NT2/D1 (cell line): ENCODE results near the gene AREG.

Experiments
- SUZ12 ChIP-seq: IDR thresholded peaks from 2 replicates; pipeline ENCODE4 v1.6.1; 2011; ENCODE audit not compliant: insufficient read length, insufficient read depth; ENCODE audit errors: extremely low read depth
- YY1 ChIP-seq: IDR thresholded peaks from 2 replicates; pipeline ENCODE4 v1.6.1; 2011; ENCODE audit not compliant: insufficient read length, insufficient read depth
- ZNF274 ChIP-seq: IDR thresholded peaks from 2 replicates; pipeline ENCODE4 v1.6.1; 2011; ENCODE audit warnings: mild to moderate bottlenecking, low read depth, low read length

DNA sequence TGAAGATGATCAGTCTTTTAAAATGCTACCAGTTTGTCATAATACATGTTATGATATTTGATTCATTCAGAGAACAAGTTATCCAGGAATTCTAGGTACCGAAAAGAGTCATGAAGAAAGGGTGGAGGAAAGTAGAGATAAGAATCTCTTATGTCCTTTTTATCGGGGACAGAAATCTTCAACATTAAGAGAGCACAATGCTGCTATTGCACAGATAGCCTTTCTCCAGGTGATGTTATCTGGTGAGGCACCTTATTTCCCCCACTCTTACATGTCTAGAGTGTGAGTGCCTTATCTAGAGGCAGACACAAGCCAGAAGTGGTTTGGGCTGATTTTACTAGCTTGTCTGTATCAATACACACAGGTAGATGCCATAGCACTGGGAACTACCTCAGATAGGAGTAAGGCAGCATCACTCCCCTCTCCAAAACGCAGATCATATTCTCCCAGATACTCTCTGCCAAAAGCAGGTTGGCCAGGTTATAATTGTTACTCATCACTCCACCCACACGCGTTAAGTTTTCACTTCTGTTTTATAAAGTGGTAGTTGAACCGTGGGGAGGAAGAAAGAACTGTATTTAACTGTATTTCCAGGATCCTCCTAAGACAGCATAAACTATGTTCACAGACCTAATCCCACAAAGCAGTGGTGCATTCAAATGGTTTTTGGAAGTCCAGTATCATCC, 38.4 kb downstream of the AREG start:
- TF ChIP-seq ZNF274 (no peak), YY1 (no peak), SUZ12 (no peak)
